ENCODE results near the gene SPDYE4. TPM values are rescaled to one million over a fixed set of nuclear protein-coding genes. Genes with fewer than 3 reads are reported as not detected.

SPDYE4 gene
- total and polyA plus RNA-seq, 2 experiments from 2014 or later = not detected

GRCh38 chr17:8741771-8742170 is 16.6 kb downstream of the SPDYE4 start:
- TF ChIP-seq EZH2 (IDR thresholded peaks at IDR 0.05; ENCODE audit: insufficient read depth, poor library complexity, severe bottlenecking) = no peak
- TF ChIP-seq EZH2phosphoT487 (IDR thresholded peaks at IDR 0.05; ENCODE audit: insufficient read depth, low read depth) = no peak
- H3K9me3 ChIP-seq (ENCODE audit: low read depth) = no peaks in the 10 kb centered on the region
- no peaks in the 10 kb centered on the region for H4K20me1 ChIP-seq (ENCODE audit: insufficient read depth)
- no peaks in the 10 kb centered on the region for H3K4me1 ChIP-seq (ENCODE audit: insufficient read depth)
- H3K36me3 ChIP-seq (ENCODE audit: low read depth) = no peaks in the 10 kb centered on the region
- H3K4me3 ChIP-seq = no peak overlapping the region
- no peak overlapping the region for H3K4me2 ChIP-seq (ENCODE audit: unreplicated experiment)
- no peak overlapping the region for H3K27ac ChIP-seq
- H2AFZ ChIP-seq = no peak overlapping the region
- H3K9me2 ChIP-seq (ENCODE audit: insufficient read depth) = no peaks in the 10 kb centered on the region
- 0 out of 2 replicates have a peak, but pooled peaks cover 3% of the 10 kb centered on the region for H3K27me3 ChIP-seq (replicated peaks; ENCODE audit: insufficient read depth)
- no peaks in the 10 kb centered on the region for H3K79me2 ChIP-seq (ENCODE audit: insufficient read depth)
- H3K9ac ChIP-seq = no peak overlapping the region
- in situ Hi-C loops (cut with MboI) = no loop called here
- no peaks in the 10 kb centered on the region for H3F3A ChIP-seq (ENCODE audit: insufficient read depth)
- WGBS, 2 experiments (ENCODE audit: low coverage in 1 of 2, low lambda C conversion rate in 2 of 2, missing lambda C conversion rate in 2 of 2) = 76 to 87% methylated on average over 4 of the region's 4 CpGs
- DNase-seq = no peak

DNA sequence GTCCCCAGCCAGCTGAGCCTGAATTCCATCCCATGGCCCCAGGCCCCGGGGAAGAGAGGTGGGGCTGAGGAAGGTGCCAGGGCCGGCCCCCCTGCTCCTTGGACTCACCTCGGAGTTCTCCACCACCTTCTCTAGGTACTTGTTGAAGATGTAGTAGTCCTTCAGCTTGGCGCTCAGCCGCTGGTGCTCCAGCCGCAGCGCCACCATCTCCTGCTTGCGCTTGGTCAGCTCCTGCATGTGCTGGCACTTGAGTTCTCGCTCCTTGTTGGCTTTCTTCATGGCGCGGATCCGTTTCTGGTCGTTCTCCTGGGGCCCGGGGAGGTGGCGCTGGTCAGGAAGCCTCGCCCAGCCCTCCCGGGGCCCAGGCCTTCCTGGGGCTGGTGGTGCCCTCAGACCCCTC is 17.0 kb downstream of the SPDYE4 start:
- no peaks in the 10 kb centered on the region for H3K9me2 ChIP-seq (ENCODE audit: insufficient read depth)
- H3K27ac ChIP-seq = no peak overlapping the region
- H3K9me3 ChIP-seq (ENCODE audit: low read depth) = no peaks in the 10 kb centered on the region
- in situ Hi-C loops (cut with MboI) = no loop called here
- no peaks in the 10 kb centered on the region for H3K36me3 ChIP-seq (ENCODE audit: low read depth)
- no peaks in the 10 kb centered on the region for H3F3A ChIP-seq (ENCODE audit: insufficient read depth)
- 89% methylated on average over 12 to 17 of the region's 17 CpGs for WGBS, 2 experiments (ENCODE audit: low coverage in 1 of 2, low lambda C conversion rate in 2 of 2, missing lambda C conversion rate in 2 of 2)
- no peaks in the 10 kb centered on the region for H3K79me2 ChIP-seq (ENCODE audit: insufficient read depth)
- no peaks in the 10 kb centered on the region for H3K4me1 ChIP-seq (ENCODE audit: insufficient read depth)
- 0 out of 2 replicates have a peak, but pooled peaks cover 3% of the 10 kb centered on the region for H3K27me3 ChIP-seq (replicated peaks; ENCODE audit: insufficient read depth)
- TF ChIP-seq EZH2phosphoT487 (IDR thresholded peaks at IDR 0.05; ENCODE audit: insufficient read depth, low read depth) = no peak
- no peak for TF ChIP-seq EZH2 (IDR thresholded peaks at IDR 0.05; ENCODE audit: insufficient read depth, poor library complexity, severe bottlenecking)
- no peak overlapping the region for H3K4me3 ChIP-seq
- no peak for DNase-seq
- no peak overlapping the region for H2AFZ ChIP-seq
- H3K9ac ChIP-seq = no peak overlapping the region
- no peak overlapping the region for H3K4me2 ChIP-seq (ENCODE audit: unreplicated experiment)
- no peaks in the 10 kb centered on the region for H4K20me1 ChIP-seq (ENCODE audit: insufficient read depth)

DNA sequence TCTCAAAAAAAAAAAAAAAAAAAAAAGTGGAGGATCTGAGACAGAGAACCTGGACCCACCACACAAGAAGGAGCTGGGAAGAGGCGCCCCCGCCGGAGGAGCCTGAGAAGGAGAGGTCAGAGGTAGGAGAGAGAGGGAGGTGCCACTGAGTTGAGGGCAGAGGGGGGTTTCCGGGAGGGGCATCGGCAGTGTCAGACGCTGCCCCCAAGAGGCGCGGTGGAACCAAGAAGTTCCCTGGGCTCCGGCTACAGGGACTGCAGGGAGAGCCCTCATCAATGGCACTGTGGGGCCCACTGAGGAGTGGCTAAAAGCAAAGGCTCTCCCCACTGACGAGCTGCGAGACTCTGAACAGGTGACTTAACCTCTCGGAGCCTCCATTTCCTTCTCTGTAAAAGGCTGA is 17.9 kb downstream of the SPDYE4 start:
- no peaks in the 10 kb centered on the region for H3K79me2 ChIP-seq (ENCODE audit: insufficient read depth)
- H2AFZ ChIP-seq = no peak overlapping the region
- no peak for DNase-seq
- no peak overlapping the region for H3K4me2 ChIP-seq (ENCODE audit: unreplicated experiment)
- in situ Hi-C loops (cut with MboI) = no loop called here
- H4K20me1 ChIP-seq (ENCODE audit: insufficient read depth) = no peaks in the 10 kb centered on the region
- H3F3A ChIP-seq (ENCODE audit: insufficient read depth) = no peaks in the 10 kb centered on the region
- TF ChIP-seq EZH2 (IDR thresholded peaks at IDR 0.05; ENCODE audit: insufficient read depth, poor library complexity, severe bottlenecking) = no peak
- no peak for TF ChIP-seq EZH2phosphoT487 (IDR thresholded peaks at IDR 0.05; ENCODE audit: insufficient read depth, low read depth)
- H3K27me3 ChIP-seq (replicated peaks; ENCODE audit: insufficient read depth) = 0 out of 2 replicates have a peak, but pooled peaks cover 3% of the 10 kb centered on the region
- H3K9me2 ChIP-seq (ENCODE audit: insufficient read depth) = no peaks in the 10 kb centered on the region
- H3K4me1 ChIP-seq (ENCODE audit: insufficient read depth) = no peaks in the 10 kb centered on the region
- no peaks in the 10 kb centered on the region for H3K36me3 ChIP-seq (ENCODE audit: low read depth)
- H3K9me3 ChIP-seq (ENCODE audit: low read depth) = no peaks in the 10 kb centered on the region
- H3K9ac ChIP-seq = no peak overlapping the region
- 65 to 66% methylated on average over 12 of the region's 12 CpGs for WGBS, 2 experiments (ENCODE audit: low coverage in 1 of 2, low lambda C conversion rate in 2 of 2, missing lambda C conversion rate in 2 of 2)
- no peak overlapping the region for H3K4me3 ChIP-seq
- no peak overlapping the region for H3K27ac ChIP-seq

DNA sequence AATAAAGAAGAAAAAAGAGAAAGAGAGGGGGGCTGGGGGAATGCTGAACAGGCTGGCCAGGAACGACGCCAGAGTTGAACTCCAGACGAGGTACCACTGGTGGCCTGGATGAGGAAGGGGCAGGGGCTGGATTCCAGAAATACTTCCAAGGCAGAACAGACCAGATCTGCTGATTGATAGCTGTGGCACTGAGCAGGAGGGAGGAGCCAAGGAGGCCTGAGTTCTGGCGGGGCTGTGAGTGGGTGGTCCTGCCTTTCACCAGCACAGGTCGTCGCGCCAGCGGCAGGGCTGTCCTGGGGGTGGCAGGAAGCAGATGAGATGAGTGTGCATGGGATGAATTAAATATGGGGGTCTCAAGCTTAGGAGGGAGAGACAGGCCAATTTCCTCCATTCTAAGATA is 19.2 kb downstream of the SPDYE4 start:
- Histone ChIP-seq H3K27me3 (replicated peaks; ENCODE audit: insufficient read depth) (0 out of 2 replicates have a peak, but pooled peaks cover 3% of the 10 kb centered on the region), H3K9me3 (ENCODE audit: low read depth) (no peaks in the 10 kb centered on the region), H3F3A (ENCODE audit: insufficient read depth) (no peaks in the 10 kb centered on the region), H3K79me2 (ENCODE audit: insufficient read depth) (no peaks in the 10 kb centered on the region), H3K36me3 (ENCODE audit: low read depth) (no peaks in the 10 kb centered on the region), H4K20me1 (ENCODE audit: insufficient read depth) (no peaks in the 10 kb centered on the region), H3K9ac (no peak overlapping the region), H3K27ac (no peak overlapping the region), H3K4me2 (ENCODE audit: unreplicated experiment) (no peak overlapping the region), H3K9me2 (ENCODE audit: insufficient read depth) (no peaks in the 10 kb centered on the region), H3K4me1 (ENCODE audit: insufficient read depth) (no peaks in the 10 kb centered on the region), H2AFZ (no peak overlapping the region), H3K4me3 (no peak overlapping the region)
- no peak for DNase-seq
- 28 to 42% methylated on average over 8 of the region's 8 CpGs for WGBS, 2 experiments (ENCODE audit: low coverage in 1 of 2, low lambda C conversion rate in 2 of 2, missing lambda C conversion rate in 2 of 2)
- in situ Hi-C loops (cut with MboI) = no loop called here
- TF ChIP-seq EZH2 (IDR thresholded peaks at IDR 0.05; ENCODE audit: insufficient read depth, poor library complexity, severe bottlenecking) (no peak), EZH2phosphoT487 (IDR thresholded peaks at IDR 0.05; ENCODE audit: insufficient read depth, low read depth) (no peak)

DNA sequence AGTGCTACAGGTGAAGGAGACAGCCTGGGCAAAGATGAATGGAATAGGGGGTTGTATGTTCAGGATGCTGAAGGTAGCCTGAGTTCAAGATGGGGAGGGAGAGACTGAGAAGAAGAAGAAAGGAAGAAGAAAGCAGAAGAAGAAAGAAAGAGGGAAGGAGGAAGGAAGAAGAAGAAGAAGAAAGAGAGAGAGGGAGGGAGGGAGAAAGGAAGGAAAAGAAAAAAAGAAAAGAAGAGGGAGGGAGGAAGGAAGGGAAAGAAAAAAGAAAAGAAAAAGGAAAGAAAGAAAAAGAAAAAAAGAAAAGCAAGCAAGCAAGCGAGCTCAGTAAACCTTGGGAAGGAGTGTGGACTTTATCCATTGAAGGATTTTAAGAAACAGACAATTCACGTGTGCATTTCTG is 21.6 kb downstream of the SPDYE4 start:
- Histone ChIP-seq H3K4me2 (ENCODE audit: unreplicated experiment) (no peak overlapping the region), H2AFZ (no peak overlapping the region), H3K4me3 (no peak overlapping the region), H3K9me2 (ENCODE audit: insufficient read depth) (no peaks in the 10 kb centered on the region), H3K36me3 (ENCODE audit: low read depth) (no peaks in the 10 kb centered on the region), H3K9ac (no peak overlapping the region), H3K4me1 (ENCODE audit: insufficient read depth) (peaks cover 8% of the 10 kb centered on the region), H3F3A (ENCODE audit: insufficient read depth) (no peaks in the 10 kb centered on the region), H3K9me3 (ENCODE audit: low read depth) (no peaks in the 10 kb centered on the region), H3K79me2 (ENCODE audit: insufficient read depth) (no peaks in the 10 kb centered on the region), H3K27me3 (replicated peaks; ENCODE audit: insufficient read depth) (0 out of 2 replicates have a peak, but pooled peaks cover 3% of the 10 kb centered on the region), H3K27ac (no peak overlapping the region), H4K20me1 (ENCODE audit: insufficient read depth) (no peaks in the 10 kb centered on the region)
- in situ Hi-C loops (cut with MboI) = no loop called here
- DNase-seq = no peak
- 68 to 69% methylated on average over 2 of the region's 2 CpGs for WGBS, 2 experiments (ENCODE audit: low coverage in 1 of 2, low lambda C conversion rate in 2 of 2, missing lambda C conversion rate in 2 of 2)
- TF ChIP-seq EZH2phosphoT487 (IDR thresholded peaks at IDR 0.05; ENCODE audit: insufficient read depth, low read depth) = no peak
- no peak for TF ChIP-seq EZH2 (IDR thresholded peaks at IDR 0.05; ENCODE audit: insufficient read depth, poor library complexity, severe bottlenecking)
